Body of pancreas (tissue), 4 donors: ENCODE data around the gene USP34. TPM values are rescaled to one million over a fixed set of nuclear protein-coding genes. Genes with fewer than 3 reads are reported as not detected.

Source experiments
- ATAC-seq: fragments of 150-250 bp; one replicate; pipeline ENCODE4 v1.9.1; 2016
- DNase-seq, 4 donors: peaks; one replicate each; pipeline ENCODE4 v3.0.0-alpha.2; 2019
- H3K27ac ChIP-seq, 4 donors: fragments of 200-600 bp; sonication (generic); 1 replicate in 3 of 4; 2 replicates in 1 of 4; pipeline versions ENCODE4 v1.5.1 to v1.6.1; 2016 to 2019; ENCODE audit warnings: mild to moderate bottlenecking in 1 of 4, mixed read lengths in 1 of 4, moderate library complexity in 1 of 4
- H3K27me3 ChIP-seq, 2 donors: fragments of 200-600 bp; sonication (generic); one replicate each; pipeline ENCODE4 v1.6.0; 2016; ENCODE audit warnings: mild to moderate bottlenecking in 1 of 2
- H3K36me3 ChIP-seq, 2 donors: fragments of 200-600 bp; sonication (generic); replicated peaks in 1 of 2; 2 replicates each; pipeline ENCODE4 v1.5.1; 2016; ENCODE audit warnings: low read depth in 2 of 2; ENCODE audit not compliant: insufficient read depth in 1 of 2
- H3K4me1 ChIP-seq: fragments of 200-600 bp; sonication (generic); one replicate; pipeline ENCODE4 v1.6.0; 2016
- H3K4me3 ChIP-seq, 2 donors: fragments of 200-600 bp; sonication (generic); 1 replicate in 1 of 2; 2 replicates in 1 of 2; pipeline ENCODE4 v1.5.1; 2016 to 2019
- H3K9me3 ChIP-seq, 3 donors: fragments of 200-600 bp; sonication (generic); 1 replicate in 2 of 3; 2 replicates in 1 of 3; pipeline ENCODE4 v1.5.1; 2016
- POLR2A ChIP-seq, 3 donors: fragments of 450-650 bp; IDR thresholded peaks; one replicate each; pipeline ENCODE4 v1.6.1; 2016; ENCODE audit warnings: antibody characterized with exemption in 3 of 3, mild to moderate bottlenecking in 2 of 3
- WGBS, 2 donors: methylation state at CpG; one replicate each; pipeline ENCODE4 v1.1.5; 2017; 5-methylcytosine and 5-hydroxymethylcytosine counted together
- intact Hi-C: fragments of 100-400 bp; cut with DNase I; formaldehyde crosslinking; loops from one replicate; pipeline ENCODE4 v1.15.1; 2023
- total RNA-seq, 2 donors: library from RNA; depleted of rRNA; stranded (reverse); fragments of >200 nt; gene quantifications; one replicate each; pipeline ENCODE4 v1.1.0, GENCODE V29; 2016
- TF ChIP-seq, protein P1 (sequence below), 7 experiments: fragments of 450-650 bp in 4 of 7; fragments of 200-600 bp in 3 of 7; sonication (generic) in 3 of 7; IDR thresholded peaks; one replicate each; pipeline ENCODE4 v1.5.1; 2016 to 2019; ENCODE audit warnings: antibody characterized with exemption in 7 of 7

Gene USP34
- total RNA-seq, 2 donors from 2014 or later, result 87.0 to 96.5 TPM

DNA sequence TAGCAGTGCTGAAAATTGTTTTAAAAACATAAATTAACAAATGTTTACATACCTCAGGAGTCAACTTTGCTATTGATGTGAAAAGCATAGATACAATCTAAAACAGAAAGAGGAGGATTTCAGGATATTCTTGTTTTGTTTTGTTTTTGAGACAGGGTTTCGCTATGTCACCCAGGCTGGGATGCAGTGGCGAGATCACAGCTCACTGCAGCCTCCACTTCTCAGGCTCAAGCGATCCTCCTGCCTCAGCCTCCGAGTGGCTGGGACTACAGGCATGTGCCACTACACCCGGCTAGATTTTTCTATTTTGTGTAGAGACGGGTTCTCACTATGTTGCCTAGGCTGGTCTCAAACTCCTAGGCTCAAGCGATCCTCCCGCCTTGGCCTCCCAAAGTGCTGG is 248.3 kb downstream of the USP34 start:
- TF ChIP-seq POLR2A (IDR thresholded peaks at IDR 0.05), result no peak
- TF ChIP-seq, protein P1, sequence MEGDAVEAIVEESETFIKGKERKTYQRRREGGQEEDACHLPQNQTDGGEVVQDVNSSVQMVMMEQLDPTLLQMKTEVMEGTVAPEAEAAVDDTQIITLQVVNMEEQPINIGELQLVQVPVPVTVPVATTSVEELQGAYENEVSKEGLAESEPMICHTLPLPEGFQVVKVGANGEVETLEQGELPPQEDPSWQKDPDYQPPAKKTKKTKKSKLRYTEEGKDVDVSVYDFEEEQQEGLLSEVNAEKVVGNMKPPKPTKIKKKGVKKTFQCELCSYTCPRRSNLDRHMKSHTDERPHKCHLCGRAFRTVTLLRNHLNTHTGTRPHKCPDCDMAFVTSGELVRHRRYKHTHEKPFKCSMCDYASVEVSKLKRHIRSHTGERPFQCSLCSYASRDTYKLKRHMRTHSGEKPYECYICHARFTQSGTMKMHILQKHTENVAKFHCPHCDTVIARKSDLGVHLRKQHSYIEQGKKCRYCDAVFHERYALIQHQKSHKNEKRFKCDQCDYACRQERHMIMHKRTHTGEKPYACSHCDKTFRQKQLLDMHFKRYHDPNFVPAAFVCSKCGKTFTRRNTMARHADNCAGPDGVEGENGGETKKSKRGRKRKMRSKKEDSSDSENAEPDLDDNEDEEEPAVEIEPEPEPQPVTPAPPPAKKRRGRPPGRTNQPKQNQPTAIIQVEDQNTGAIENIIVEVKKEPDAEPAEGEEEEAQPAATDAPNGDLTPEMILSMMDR (IDR thresholded peaks at IDR 0.05), result no peak
- H3K9me3 ChIP-seq, result no peaks in the 10 kb centered on the region
- H3K36me3 ChIP-seq, result peaks cover 0 to 8% of the 10 kb centered on the region in 2 donors
- ATAC-seq (no peak), DNase-seq (no peak)
- no peaks in the 10 kb centered on the region for H3K4me1 ChIP-seq
- no peaks in the 10 kb centered on the region for H3K27me3 ChIP-seq
- H3K4me3 ChIP-seq, result no peak overlapping the region
- 97% methylated on average over 8 of the region's 8 CpGs for WGBS, 2 donors
- intact Hi-C loops, result no loop called here
- no peak overlapping the region for H3K27ac ChIP-seq

GRCh38 chr2:61221819-61222218 is 249.1 kb downstream of the USP34 start:
- H3K27ac ChIP-seq, result no peak overlapping the region
- intact Hi-C loops, result no loop called here
- no peak for TF ChIP-seq POLR2A (IDR thresholded peaks at IDR 0.05)
- TF ChIP-seq, protein P1 (IDR thresholded peaks at IDR 0.05), result no peak
- WGBS, 2 donors, result 89 to 90% methylated on average over 5 of the region's 5 CpGs
- H3K27me3 ChIP-seq, result no peaks in the 10 kb centered on the region
- H3K4me3 ChIP-seq, result no peak overlapping the region
- DNase-seq, result no peak
- H3K4me1 ChIP-seq, result no peaks in the 10 kb centered on the region
- H3K9me3 ChIP-seq, result no peaks in the 10 kb centered on the region
- no peak for ATAC-seq
- peaks cover 0 to 7% of the 10 kb centered on the region in 2 donors for H3K36me3 ChIP-seq

DNA sequence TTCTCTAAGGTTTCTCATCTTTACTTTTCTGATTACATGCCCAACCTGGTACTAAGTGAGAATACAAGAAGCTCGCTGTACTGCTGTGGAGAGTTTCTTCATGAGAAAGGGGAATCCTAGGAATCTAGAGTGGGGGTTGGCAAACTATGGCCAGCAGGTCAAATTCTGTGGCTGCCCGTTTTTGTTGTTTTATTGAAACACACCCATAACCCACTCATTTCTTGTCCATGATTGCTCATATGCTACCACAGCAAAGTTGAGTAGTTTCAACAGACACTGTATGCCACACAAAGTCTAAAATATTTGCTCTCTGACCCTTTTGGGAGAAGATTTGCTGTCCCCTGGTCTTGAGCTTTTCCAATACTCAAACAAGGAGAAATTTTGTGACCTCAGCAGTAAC is 250.1 kb downstream of the USP34 start:
- Histone ChIP-seq H3K4me3 (no peak overlapping the region), H3K27ac (no peak overlapping the region), H3K4me1 (no peaks in the 10 kb centered on the region), H3K9me3 (no peaks in the 10 kb centered on the region), H3K27me3 (no peaks in the 10 kb centered on the region), H3K36me3 (peaks cover 0 to 2% of the 10 kb centered on the region in 2 donors)
- WGBS, 2 donors, result 84 to 85% methylated on average over 2 of the region's 2 CpGs
- DNase-seq, result no peak
- TF ChIP-seq POLR2A (IDR thresholded peaks at IDR 0.05), result no peak
- TF ChIP-seq, protein P1 (IDR thresholded peaks at IDR 0.05), result no peak
- no peak for ATAC-seq
- intact Hi-C loops, result no loop called here

GRCh38 chr2:61218817-61219170 is 252.1 kb downstream of the USP34 start:
- Histone ChIP-seq H3K27ac (no peak overlapping the region), H3K27me3 (no peaks in the 10 kb centered on the region), H3K4me1 (no peaks in the 10 kb centered on the region), H3K4me3 (no peak overlapping the region), H3K9me3 (no peaks in the 10 kb centered on the region), H3K36me3 (peaks cover 4 to 6% of the 10 kb centered on the region in 2 donors)
- WGBS, 2 donors, result 76 to 86% methylated on average over 2 of the region's 2 CpGs
- DNase-seq, result no peak
- ATAC-seq, result no peak
- TF ChIP-seq POLR2A (IDR thresholded peaks at IDR 0.05), result no peak
- TF ChIP-seq, protein P1 (IDR thresholded peaks at IDR 0.05), result no peak
- intact Hi-C loops, result no loop called here

- Histone ChIP-seq H3K9me3 (no peaks in the 10 kb centered on the region), H3K27me3 (no peaks in the 10 kb centered on the region), H3K4me3 (no peak overlapping the region), H3K27ac (no peak overlapping the region), H3K36me3 (peaks cover 4 to 6% of the 10 kb centered on the region in 2 donors), H3K4me1 (no peaks in the 10 kb centered on the region)
- 71 to 84% methylated on average over 4 of the region's 4 CpGs for WGBS, 2 donors
- intact Hi-C loops, result no loop called here
- no peak for DNase-seq
- ATAC-seq, result no peak
- no peak for TF ChIP-seq POLR2A (IDR thresholded peaks at IDR 0.05)
- TF ChIP-seq, protein P1 (IDR thresholded peaks at IDR 0.05), result no peak
Observed at GRCh38 chr2:61218076-61218816, 252.6 kb downstream of the USP34 start.
